Mucosa of stomach (tissue), 1 donor: ENCODE results near the gene PCDH12.
A peak's percentile ranks its signal among the peaks of the same experiment; 100 is the strongest.

ENCODE experiments used
- H3K27me3 ChIP-seq: one replicate; pipeline ENCODE4 v1.7.0; 2013; ENCODE audit warnings: mild to moderate bottlenecking, low read length; ENCODE audit not compliant: control insufficient read depth, insufficient read depth
- H3K36me3 ChIP-seq: one replicate; pipeline ENCODE4 v1.7.0; 2013; ENCODE audit warnings: low read length; ENCODE audit not compliant: control insufficient read depth, insufficient read depth
- H3K4me1 ChIP-seq: one replicate; pipeline ENCODE4 v1.7.0; 2013; ENCODE audit warnings: mild to moderate bottlenecking, low read length; ENCODE audit not compliant: control insufficient read depth, insufficient read depth
- H3K4me3 ChIP-seq: one replicate; pipeline ENCODE4 v1.7.0; 2013; ENCODE audit warnings: low read length
- H3K9ac ChIP-seq: one replicate; pipeline ENCODE4 v1.7.0; 2013; ENCODE audit warnings: mild to moderate bottlenecking, low read length, moderate library complexity
- H3K9me3 ChIP-seq: one replicate; pipeline ENCODE4 v1.7.0; 2013; ENCODE audit warnings: mild to moderate bottlenecking, low read length, moderate library complexity; ENCODE audit not compliant: control insufficient read depth
- donor health status: Pancreatic carcinoma.

Gene PCDH12

DNA sequence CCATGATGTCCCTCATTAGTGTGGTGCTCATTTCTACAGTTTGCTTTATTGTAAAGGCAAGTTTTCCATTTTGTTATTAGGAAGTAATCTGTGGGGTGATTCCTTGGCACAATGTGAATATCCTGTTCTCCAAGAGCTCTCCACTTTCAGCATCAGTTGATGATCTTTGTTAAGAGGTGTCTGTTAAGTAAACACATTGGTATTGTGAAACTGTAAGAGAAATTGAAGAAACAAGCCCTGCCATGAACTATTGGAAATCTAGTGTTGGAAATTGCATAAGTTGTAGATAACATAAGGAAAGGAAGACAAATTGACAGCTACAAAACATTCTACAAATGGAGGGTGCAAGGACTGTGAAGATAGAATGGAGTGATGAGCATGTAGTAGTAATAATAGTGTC, 28.1 kb upstream of the PCDH12 start:
- Histone ChIP-seq H3K9me3 (no peaks in the 10 kb centered on the region), H3K36me3 (peaks cover 3% of the 10 kb centered on the region), H3K27me3 (no peaks in the 10 kb centered on the region), H3K4me3 (no peak overlapping the region), H3K9ac (no peak overlapping the region), H3K4me1 (no peaks in the 10 kb centered on the region)

DNA sequence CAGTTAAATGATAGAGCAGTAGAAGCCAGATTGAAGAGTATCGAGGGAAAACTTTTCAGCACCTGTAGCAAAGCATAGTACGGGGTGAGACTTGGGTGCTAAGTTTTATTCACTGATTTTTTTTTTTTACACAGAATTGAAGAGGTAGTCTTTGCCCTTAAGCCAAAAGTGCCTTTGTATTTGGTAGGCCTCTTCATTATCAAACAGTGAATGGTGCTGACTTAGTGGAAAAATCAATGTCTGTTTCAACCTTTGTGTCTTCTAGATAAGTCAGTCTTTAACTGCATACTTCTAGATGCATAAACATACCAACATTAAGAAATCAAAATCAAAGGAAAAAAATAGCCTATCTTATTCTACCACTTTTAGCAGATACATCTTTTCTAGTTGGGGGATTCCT, 24.6 kb upstream of the PCDH12 start:
- Histone ChIP-seq H3K4me3 (no peak overlapping the region), H3K9ac (no peak overlapping the region), H3K4me1 (no peaks in the 10 kb centered on the region), H3K36me3 (peaks cover 12% of the 10 kb centered on the region), H3K27me3 (no peaks in the 10 kb centered on the region), H3K9me3 (no peaks in the 10 kb centered on the region)

DNA sequence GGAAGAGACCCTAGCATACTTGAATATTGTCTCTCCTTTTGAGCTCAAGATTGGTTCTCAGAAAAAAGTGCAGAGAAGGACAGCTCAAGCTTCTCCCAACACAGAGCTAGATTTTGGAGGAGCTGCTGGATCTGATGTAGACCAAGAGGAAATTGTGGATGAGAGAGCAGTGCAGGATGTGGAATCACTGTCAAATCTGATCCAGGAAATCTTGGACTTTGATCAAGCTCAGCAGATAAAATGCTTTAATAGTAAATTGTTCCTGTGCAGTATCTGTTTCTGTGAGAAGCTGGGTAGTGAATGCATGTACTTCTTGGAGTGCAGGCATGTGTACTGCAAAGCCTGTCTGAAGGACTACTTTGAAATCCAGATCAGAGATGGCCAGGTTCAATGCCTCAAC, 20.4 kb upstream of the PCDH12 start:
- Histone ChIP-seq H3K36me3 (peaks cover 8% of the 10 kb centered on the region), H3K9ac (no peak overlapping the region), H3K4me1 (peaks cover 6% of the 10 kb centered on the region), H3K9me3 (no peaks in the 10 kb centered on the region), H3K4me3 (no peak overlapping the region), H3K27me3 (no peaks in the 10 kb centered on the region)

DNA sequence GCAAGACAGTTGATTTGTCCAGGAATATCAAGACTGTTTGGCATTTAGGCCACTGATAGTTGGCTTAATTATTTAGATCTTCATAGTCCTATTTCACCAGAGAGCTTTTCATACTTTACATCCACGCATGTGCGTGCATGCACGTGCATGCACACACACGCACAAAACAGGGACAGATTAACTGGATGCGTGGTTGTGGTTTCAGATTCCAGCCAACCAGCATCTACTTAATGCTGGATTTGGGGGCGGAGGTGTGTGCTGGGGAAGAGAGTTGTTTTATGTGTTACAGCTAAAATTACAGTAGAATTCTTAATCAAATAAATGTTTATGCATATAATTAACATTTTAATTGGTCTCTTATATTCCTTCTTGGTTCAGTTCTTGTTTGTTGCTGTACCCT, 18.2 kb upstream of the PCDH12 start:
- Histone ChIP-seq H3K4me3 (no peak overlapping the region), H3K27me3 (no peaks in the 10 kb centered on the region), H3K9me3 (no peaks in the 10 kb centered on the region), H3K36me3 (peaks cover 8% of the 10 kb centered on the region), H3K4me1 (peaks cover 6% of the 10 kb centered on the region), H3K9ac (no peak overlapping the region)

DNA sequence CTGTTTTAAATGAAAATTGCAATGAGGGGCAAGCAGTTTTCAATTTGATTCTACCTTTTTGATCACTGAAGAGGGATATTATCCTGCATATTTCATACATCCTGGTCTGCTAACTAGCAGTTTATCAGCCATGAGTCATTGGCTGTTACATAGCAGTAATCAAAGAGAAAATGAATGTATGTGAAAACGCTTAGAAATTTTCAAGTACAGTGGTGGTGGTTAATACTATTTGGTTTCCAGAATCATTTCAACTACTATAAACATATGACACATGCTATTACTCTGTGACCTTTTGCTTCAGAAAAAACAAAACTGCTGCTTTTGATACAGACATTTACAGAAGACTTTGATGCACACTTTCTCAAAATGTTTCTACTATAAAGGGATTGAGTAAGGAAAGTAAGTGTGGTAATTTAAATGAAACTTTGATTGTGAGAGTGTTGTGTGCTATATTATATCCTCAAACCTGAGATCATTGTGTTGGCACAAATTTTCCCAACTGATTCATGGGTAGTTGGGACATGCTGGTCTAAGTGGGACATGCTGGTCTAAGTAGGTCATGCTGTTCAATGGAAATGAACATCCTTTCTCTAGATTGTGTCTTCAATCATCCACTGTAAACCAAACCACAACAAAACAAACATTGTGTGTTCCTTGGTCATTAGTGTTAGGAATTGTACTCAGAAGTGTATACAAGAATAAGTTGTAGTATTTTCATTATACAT, 16.0 kb upstream of the PCDH12 start:
- no peaks in the 10 kb centered on the region for H3K36me3 ChIP-seq
- H3K27me3 ChIP-seq = no peaks in the 10 kb centered on the region
- H3K4me3 ChIP-seq = no peak overlapping the region

DNA sequence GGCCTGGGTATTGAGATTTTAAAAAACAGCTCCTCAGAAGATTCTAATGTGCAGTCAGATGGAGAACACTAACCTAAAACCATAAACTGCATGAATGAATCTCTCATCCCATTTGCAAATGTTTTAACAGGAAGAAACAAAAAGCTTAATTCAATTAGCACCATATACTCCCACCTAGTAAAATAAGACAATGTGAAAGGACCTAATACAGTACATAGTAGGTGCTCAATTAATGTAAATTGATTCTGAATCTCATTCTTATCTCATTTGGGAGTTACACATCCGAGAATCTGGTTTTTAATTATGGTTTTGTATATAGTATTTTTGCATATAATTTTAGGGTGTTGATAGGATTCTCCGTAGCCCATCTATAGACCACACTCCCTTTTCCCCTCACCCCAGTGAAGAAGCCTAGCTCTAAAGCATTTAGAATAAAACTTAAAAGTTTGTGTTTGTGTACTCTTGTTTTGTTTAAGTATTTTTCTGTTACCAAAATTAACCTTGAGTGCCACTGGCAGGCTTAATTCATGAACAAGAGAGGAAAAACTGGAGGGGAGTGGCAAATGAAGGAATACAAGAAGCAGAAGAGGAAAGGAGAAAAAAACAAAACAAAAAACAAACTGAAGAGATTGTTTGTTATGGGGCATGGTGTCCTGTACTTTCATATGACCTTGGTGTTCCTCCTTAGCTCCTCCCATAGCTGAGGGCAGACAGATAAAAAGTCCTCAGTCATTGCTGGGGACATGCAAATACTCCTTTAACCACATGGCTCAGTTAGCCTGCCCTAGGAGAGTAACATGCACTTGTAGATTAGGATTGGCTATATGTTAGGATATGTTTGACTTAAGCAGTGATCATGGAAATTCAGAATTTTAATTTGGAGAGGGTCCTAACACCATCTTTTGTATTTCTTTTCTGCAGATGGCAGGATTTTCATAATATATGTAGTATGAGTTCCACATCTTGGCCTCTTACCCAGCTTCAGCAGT, 12.1 kb upstream of the PCDH12 start:
- H3K4me1 ChIP-seq = peaks cover 20% of the 10 kb centered on the region

More for the DNA sequence above, 16.0 kb upstream of the PCDH12 start:
- Histone ChIP-seq H3K4me1 (peaks cover 20% of the 10 kb centered on the region), H3K9me3 (no peaks in the 10 kb centered on the region), H3K9ac (no peak overlapping the region)

DNA sequence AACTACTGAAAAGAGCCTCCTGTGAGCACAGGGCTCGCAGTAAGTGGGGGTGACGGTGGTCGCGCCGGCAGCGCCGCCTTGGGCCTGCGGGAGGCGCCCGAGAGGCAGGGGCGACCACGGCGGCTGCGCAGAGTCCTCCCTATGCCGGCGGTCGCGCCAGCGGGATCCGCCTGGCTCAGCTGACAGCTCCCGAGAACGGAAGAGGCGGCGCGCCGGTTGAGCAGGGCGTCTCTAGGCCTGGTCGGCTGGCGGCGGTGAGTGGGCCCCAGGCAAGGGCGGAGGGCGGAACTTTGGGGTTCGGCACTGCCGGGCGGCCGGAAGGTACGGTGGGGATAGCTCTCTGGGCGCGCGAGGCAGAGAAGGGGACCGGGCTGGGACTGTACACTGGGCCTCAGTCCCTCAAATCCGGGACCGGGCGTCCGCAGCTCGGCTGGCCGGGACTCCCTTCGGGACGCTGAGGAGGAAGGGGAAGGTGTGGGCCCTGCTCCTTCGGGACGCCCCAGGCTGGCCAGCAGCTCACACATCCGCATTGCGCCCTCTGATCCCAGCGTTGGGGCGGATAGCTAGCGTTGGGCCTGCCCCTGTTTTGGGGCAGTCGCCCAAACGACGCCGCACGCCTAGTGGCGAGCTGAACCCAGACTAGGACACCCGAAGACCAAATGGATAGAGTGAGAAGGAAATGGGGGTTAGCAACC, 11.1 kb upstream of the PCDH12 start, which contains the start of gene RNF14:
RNF14 (plus strand) TSS at position 192 of the 695 bp plus-strand sequence. CDS start 4,484 bp downstream, outside the sequence.
- Histone ChIP-seq H3K27me3 (no peaks in the 10 kb centered on the region), H3K9ac (peak within 1 kb of the TSS; percentile 85), H3K4me3 (peak within 1 kb of the TSS; percentile 60), H3K36me3 (no peaks in the 10 kb centered on the region), H3K4me1 (peaks cover 14% of the 10 kb centered on the region), H3K9me3 (no peaks in the 10 kb centered on the region)

More for the DNA sequence above, 12.1 kb upstream of the PCDH12 start:
- peak overlapping the region; percentile 60 for H3K4me3 ChIP-seq
- no peaks in the 10 kb centered on the region for H3K27me3 ChIP-seq
- no peaks in the 10 kb centered on the region for H3K9me3 ChIP-seq
- no peaks in the 10 kb centered on the region for H3K36me3 ChIP-seq
- peak overlapping the region; percentile 85 for H3K9ac ChIP-seq

DNA sequence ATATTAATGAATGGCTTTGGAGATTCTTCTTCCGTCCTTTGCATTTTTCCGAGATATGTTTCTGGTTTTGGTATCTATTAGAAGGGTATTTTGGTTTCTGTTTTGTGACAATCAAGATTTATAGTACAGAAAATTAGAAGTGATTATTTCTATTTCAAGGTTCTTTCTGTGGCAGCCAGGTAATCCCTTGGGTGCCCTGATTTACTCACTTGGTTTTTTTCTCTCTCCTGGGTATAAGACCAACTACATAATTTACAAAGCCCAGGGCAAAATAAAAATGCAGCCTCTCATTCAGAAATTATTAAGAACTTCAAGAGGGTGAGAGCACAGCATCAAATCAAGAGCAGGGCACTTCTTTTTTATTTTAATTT, 8.9 kb upstream of the PCDH12 start:
- Histone ChIP-seq H3K9ac (no peak overlapping the region), H3K9me3 (no peaks in the 10 kb centered on the region), H3K36me3 (no peaks in the 10 kb centered on the region), H3K27me3 (no peaks in the 10 kb centered on the region), H3K4me1 (peaks cover 13% of the 10 kb centered on the region), H3K4me3 (no peak overlapping the region)

DNA sequence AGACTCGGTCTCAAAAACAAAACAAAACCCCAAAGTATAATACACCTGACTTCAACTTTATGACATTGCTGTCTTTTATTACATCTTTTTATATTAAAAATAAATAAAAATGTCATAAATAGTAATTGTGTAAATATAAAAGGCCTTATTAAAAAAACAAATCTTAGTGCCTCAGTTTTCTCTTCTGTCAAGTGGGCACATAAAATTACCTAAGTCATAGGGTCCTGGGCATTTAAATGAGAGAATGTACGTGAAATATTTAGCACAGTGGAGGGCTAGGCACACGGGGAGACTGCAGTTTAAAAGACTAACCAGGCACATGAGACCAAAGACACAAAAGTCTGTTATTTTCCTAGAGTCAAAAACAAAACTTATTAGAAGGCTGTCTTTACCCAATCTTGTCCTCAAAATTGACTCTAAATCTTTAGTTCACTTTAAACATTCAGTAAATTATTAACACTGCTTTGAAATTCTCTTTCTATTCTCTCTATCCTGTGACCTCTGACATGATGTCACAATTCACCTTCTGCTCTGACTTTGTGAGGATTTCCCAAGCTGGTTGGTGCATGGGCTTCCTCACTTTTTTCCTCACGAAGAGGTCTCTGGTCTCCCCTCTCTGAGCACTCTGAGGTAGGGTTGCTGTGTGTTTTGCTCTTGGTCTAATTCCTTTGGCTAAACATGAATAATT, 8.4 kb upstream of the PCDH12 start:
- Histone ChIP-seq H3K36me3 (no peaks in the 10 kb centered on the region), H3K4me1 (peaks cover 13% of the 10 kb centered on the region), H3K27me3 (no peaks in the 10 kb centered on the region), H3K9ac (no peak overlapping the region), H3K4me3 (no peak overlapping the region), H3K9me3 (no peaks in the 10 kb centered on the region)

DNA sequence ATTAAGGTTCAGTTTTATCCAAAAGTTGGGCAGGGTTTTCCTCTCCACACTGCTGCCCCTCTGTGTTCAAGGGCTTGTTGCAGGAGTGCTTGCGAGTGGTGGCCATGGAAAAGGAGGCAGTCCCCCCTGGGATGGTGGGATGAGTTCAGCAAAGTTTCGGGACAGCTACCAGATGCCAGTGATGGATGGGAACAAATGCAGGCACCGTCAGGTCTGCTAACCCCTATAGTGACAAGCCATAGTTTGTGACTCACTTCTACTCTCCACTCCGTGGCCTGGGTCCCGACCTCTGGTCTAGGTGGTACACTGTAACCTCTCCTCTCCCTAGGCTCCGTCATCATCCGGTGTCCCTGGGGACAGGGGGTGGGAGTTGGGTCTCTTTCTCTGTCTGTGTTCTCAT, 7.1 kb upstream of the PCDH12 start:
- H3K4me1 ChIP-seq = peaks cover 18% of the 10 kb centered on the region
- H3K9ac ChIP-seq = no peak overlapping the region
- H3K36me3 ChIP-seq = no peaks in the 10 kb centered on the region
- H3K4me3 ChIP-seq = no peak overlapping the region
- H3K27me3 ChIP-seq = no peaks in the 10 kb centered on the region
- H3K9me3 ChIP-seq = no peaks in the 10 kb centered on the region

DNA sequence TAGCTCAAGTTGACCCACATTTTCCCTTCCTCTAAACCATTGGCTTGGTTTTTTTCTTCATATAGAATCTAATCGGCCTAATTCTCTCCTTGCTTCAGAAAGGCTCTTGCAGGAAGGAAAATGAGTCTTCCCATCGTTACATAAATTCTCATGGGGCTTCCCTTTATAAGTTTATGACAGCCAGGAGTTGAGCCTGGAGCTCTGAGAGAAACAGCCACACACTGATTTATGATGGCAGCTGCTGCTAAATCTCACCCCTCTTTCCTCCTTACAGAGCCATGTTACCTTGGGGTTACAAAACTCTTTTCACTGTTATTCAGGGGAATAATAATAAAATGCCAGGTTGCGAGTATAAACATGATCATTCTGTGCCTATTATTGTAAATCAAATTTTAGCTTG, 5.7 kb upstream of the PCDH12 start:
- H3K36me3 ChIP-seq = no peaks in the 10 kb centered on the region
- H3K27me3 ChIP-seq = no peaks in the 10 kb centered on the region
- no peaks in the 10 kb centered on the region for H3K9me3 ChIP-seq
- no peak overlapping the region for H3K4me3 ChIP-seq
- H3K9ac ChIP-seq = no peak overlapping the region
- peaks cover 12% of the 10 kb centered on the region for H3K4me1 ChIP-seq
